Bronchial epithelial cell (primary cell): Measurements from ENCODE around the gene ATP11C. TPM values are rescaled to one million over a fixed set of nuclear protein-coding genes. Genes with fewer than 3 reads are reported as not detected.

Experiments used
- DNase-seq: peaks from one replicate; pipeline ENCODE4 v3.0.0-alpha.2; 2010; ENCODE audit warnings: low read depth
- FAIRE-seq: peaks from 2 replicates; lab custom pipeline; 2011; peaks lifted over from hg19 to GRCh38; lab: Jason Lieb, UNC
- H3K27me3 ChIP-seq: 2 replicates; pipeline ENCODE4 v1.5.1; 2011; ENCODE audit warnings: low read length; ENCODE audit not compliant: control insufficient read depth, insufficient read depth
- H3K36me3 ChIP-seq: 2 replicates; pipeline ENCODE4 v1.5.1; 2011; ENCODE audit warnings: low read length; ENCODE audit not compliant: control insufficient read depth, insufficient read depth
- H3K4me3 ChIP-seq: 2 replicates; pipeline ENCODE4 v1.5.1; 2011; ENCODE audit warnings: mild to moderate bottlenecking, low read depth, low read length, control low read depth
- CTCF ChIP-seq: IDR thresholded peaks from 2 replicates; pipeline ENCODE4 v1.5.1; 2011; ENCODE audit warnings: mild to moderate bottlenecking, moderate library complexity, low read length, control low read depth, inconsistent platforms; ENCODE audit not compliant: insufficient read depth, severe bottlenecking
- total RNA-seq: library from RNA; depleted of rRNA; stranded (reverse); fragments of >200 nt; gene quantifications from 2 replicates; pipeline ENCODE4 v1.2.1, GENCODE V29; 2014

The ATP11C gene
- total RNA-seq, 1 donor from 2014 or later = 10.0 TPM

GRCh38 chrX:139811942-139812629 is 120.8 kb downstream of the ATP11C start:
- no peak for TF ChIP-seq CTCF
- H3K27me3 ChIP-seq = no peaks in the 10 kb centered on the region
- no peaks in the 10 kb centered on the region for H3K36me3 ChIP-seq
- DNase-seq (no peak), FAIRE-seq (no peak)
- H3K4me3 ChIP-seq = no peak overlapping the region

GRCh38 chrX:139804482-139804881 is 128.4 kb downstream of the ATP11C start:
- Histone ChIP-seq H3K27me3 (no peaks in the 10 kb centered on the region), H3K36me3 (no peaks in the 10 kb centered on the region), H3K4me3 (no peak overlapping the region)
- no peak for FAIRE-seq
- no peak for DNase-seq
- no peak for TF ChIP-seq CTCF

- no peaks in the 10 kb centered on the region for H3K27me3 ChIP-seq
- no peaks in the 10 kb centered on the region for H3K36me3 ChIP-seq
- DNase-seq (peak; percentile 13), FAIRE-seq (no peak)
- no peak overlapping the region for H3K4me3 ChIP-seq
- TF ChIP-seq CTCF = no peak
Measured at GRCh38 chrX:139803224-139803623, 129.6 kb downstream of the ATP11C start.

GRCh38 chrX:139802048-139802447 is 130.8 kb downstream of the ATP11C start:
- DNase-seq (no peak), FAIRE-seq (no peak)
- Histone ChIP-seq H3K27me3 (no peaks in the 10 kb centered on the region), H3K4me3 (no peak overlapping the region), H3K36me3 (no peaks in the 10 kb centered on the region)
- TF ChIP-seq CTCF = no peak

GRCh38 chrX:139801397-139801813 is 131.4 kb downstream of the ATP11C start:
- no peak for TF ChIP-seq CTCF
- FAIRE-seq (no peak), DNase-seq (no peak)
- H3K27me3 ChIP-seq = no peaks in the 10 kb centered on the region
- H3K36me3 ChIP-seq = no peaks in the 10 kb centered on the region
- no peak overlapping the region for H3K4me3 ChIP-seq

- Histone ChIP-seq H3K36me3 (no peaks in the 10 kb centered on the region), H3K27me3 (no peaks in the 10 kb centered on the region), H3K4me3 (no peak overlapping the region)
- DNase-seq (no peak), FAIRE-seq (no peak)
- no peak for TF ChIP-seq CTCF
Measured at GRCh38 chrX:139798701-139799100, 134.2 kb downstream of the ATP11C start.
